Endothelial cell of umbilical vein (primary cell): ENCODE results near the gene GOLGA8S. TPM values are rescaled to one million over a fixed set of nuclear protein-coding genes. Genes with fewer than 3 reads are reported as not detected.

ENCODE experiments used
- BruUV-seq: library from RNA; stranded (reverse); fragments of 400-500 nt; replicated peaks from 2 replicates; lab custom pipeline; 2021; lab: Mats Ljungman, UMichigan
- CTCF ChIA-PET: fragments of 300-600, 350-600 bp; sonication (Branson Sonifier 250); formaldehyde crosslinking; loops from one replicate; lab custom pipeline; 2021; ENCODE audit warnings: antibody characterized with exemption, inconsistent platforms; lab: Charles Lee
- POLR2A ChIA-PET: fragments of 300-600, 350-600 bp; sonication (Branson Sonifier 250); formaldehyde crosslinking; loops from one replicate; lab custom pipeline; 2021; ENCODE audit warnings: antibody characterized with exemption, inconsistent platforms; lab: Charles Lee
- DNase-seq: peaks from one replicate; pipeline ENCODE4 v3.0.0-alpha.2; 2011; ENCODE audit warnings: low read depth, low spot score
- FAIRE-seq: peaks from 2 replicates; lab custom pipeline; 2011; peaks lifted over from hg19 to GRCh38; lab: Jason Lieb, UNC
- H2AFZ ChIP-seq: 2 replicates; pipeline ENCODE4 v1.6.0; 2012; ENCODE audit warnings: low read depth, low read length, control low read depth, inconsistent platforms
- H3K27ac ChIP-seq: 2 replicates; pipeline ENCODE4 v1.5.1; 2011; ENCODE audit warnings: low read depth, mild to moderate bottlenecking, control low read depth, low read length, moderate library complexity; ENCODE audit not compliant: insufficient read depth
- H3K27me3 ChIP-seq, 2 experiments: 2 replicates each; pipeline versions ENCODE4 v1.6.0 to v1.6.1; 2011; ENCODE audit warnings: low read length in 2 of 2, mixed read lengths in 1 of 2; ENCODE audit not compliant: control insufficient read depth in 2 of 2, insufficient read depth in 2 of 2
- H3K36me3 ChIP-seq, 2 experiments: 2 replicates in 1 of 2; 3 replicates in 1 of 2; pipeline ENCODE4 v1.5.1; 2011; ENCODE audit warnings: low read length in 2 of 2, mild to moderate bottlenecking in 1 of 2, moderate library complexity in 1 of 2; ENCODE audit not compliant: control insufficient read depth in 2 of 2, insufficient read depth in 2 of 2; ENCODE audit errors: extremely low read depth in 1 of 2
- H3K4me1 ChIP-seq: 3 replicates; pipeline ENCODE4 v1.5.1; 2011; ENCODE audit warnings: mild to moderate bottlenecking, low read length; ENCODE audit not compliant: control insufficient read depth, insufficient read depth; ENCODE audit errors: extremely low read depth
- H3K4me2 ChIP-seq: 2 replicates; pipeline ENCODE4 v1.6.1; 2011; ENCODE audit warnings: low read length, control low read depth, mixed read lengths; ENCODE audit not compliant: insufficient read depth
- H3K4me3 ChIP-seq, 3 experiments: fragments of 200-600 bp in 1 of 3; sonication (generic), shearing (Covaris generic) in 1 of 3; replicated peaks in 1 of 3; 2 replicates each; pipeline ENCODE4 v1.5.1; 2011 to 2016; ENCODE audit warnings: control low read depth in 3 of 3, low read length in 3 of 3, mild to moderate bottlenecking in 2 of 3, inconsistent platforms in 1 of 3, low read depth in 1 of 3, moderate library complexity in 1 of 3; ENCODE audit not compliant: insufficient read depth in 1 of 3
- H3K79me2 ChIP-seq: 2 replicates; pipeline ENCODE4 v1.6.0; 2012; ENCODE audit warnings: low read length, inconsistent platforms; ENCODE audit not compliant: control insufficient read depth, insufficient read depth
- H3K9ac ChIP-seq: replicated peaks from 2 replicates; pipeline ENCODE3; 2011; ENCODE audit warnings: low read length, control low read depth; ENCODE audit not compliant: insufficient read depth; ENCODE audit errors: extremely low read depth
- H3K9me1 ChIP-seq: replicated peaks from 3 replicates; pipeline ENCODE4 v1.6.0; 2011; ENCODE audit warnings: mild to moderate bottlenecking, low read length; ENCODE audit not compliant: control insufficient read depth, insufficient read depth; ENCODE audit errors: extremely low read depth
- H3K9me3 ChIP-seq: replicated peaks from 2 replicates; pipeline ENCODE4 v1.5.1; 2012; ENCODE audit warnings: low read length, inconsistent platforms; ENCODE audit not compliant: control insufficient read depth, insufficient read depth
- H4K20me1 ChIP-seq: replicated peaks from 2 replicates; pipeline ENCODE3; 2011; ENCODE audit warnings: mild to moderate bottlenecking, low read length; ENCODE audit not compliant: control insufficient read depth, insufficient read depth; ENCODE audit errors: extremely low read depth
- CTCF ChIP-seq, 2 donors: IDR thresholded peaks; 1 replicate in 1 of 2; 2 replicates in 1 of 2; pipeline ENCODE4 v1.5.1; 2011; ENCODE audit warnings: low read length in 2 of 2, mild to moderate bottlenecking in 2 of 2, moderate library complexity in 2 of 2, control low read depth in 1 of 2, inconsistent platforms in 1 of 2, low read depth in 1 of 2; ENCODE audit not compliant: insufficient read depth in 1 of 2; ENCODE audit errors: extremely low read depth in 1 of 2
- EZH2 ChIP-seq: IDR thresholded peaks from 2 replicates; pipeline ENCODE4 v1.6.1; 2012; ENCODE audit warnings: borderline replicate concordance, low read depth, mild to moderate bottlenecking, moderate library complexity, low read length, inconsistent platforms; ENCODE audit not compliant: severe bottlenecking
- FOS ChIP-seq: IDR thresholded peaks from 2 replicates; pipeline ENCODE4 v1.6.1; 2011; ENCODE audit warnings: mild to moderate bottlenecking, low read length, moderate library complexity, borderline replicate concordance; ENCODE audit not compliant: insufficient read depth
- GATA2 ChIP-seq: IDR thresholded peaks from 2 replicates; pipeline ENCODE4 v1.7.0; 2011; ENCODE audit warnings: low read depth, mild to moderate bottlenecking, moderate library complexity, mixed read lengths, low read length; ENCODE audit not compliant: insufficient read length, insufficient read depth
- JUN ChIP-seq: IDR thresholded peaks from 2 replicates; pipeline ENCODE4 v1.6.1; 2011; ENCODE audit warnings: borderline replicate concordance, low read depth; ENCODE audit not compliant: insufficient read length, insufficient read depth
- MAX ChIP-seq: IDR thresholded peaks from 2 replicates; pipeline ENCODE4 v1.6.1; 2011; ENCODE audit not compliant: insufficient read depth, insufficient read length
- MYC ChIP-seq: IDR thresholded peaks from one replicate; pipeline ENCODE4 v1.6.1; 2011; ENCODE audit warnings: mild to moderate bottlenecking, low read depth, low read length
- POLR2A ChIP-seq: IDR thresholded peaks from 2 replicates; pipeline ENCODE4 v1.6.1; 2012; ENCODE audit warnings: low read depth, mild to moderate bottlenecking, control low read depth, low read length
- POLR2AphosphoS5 ChIP-seq: IDR thresholded peaks from 2 replicates; pipeline ENCODE4 v1.6.1; 2012; ENCODE audit warnings: low read depth, mild to moderate bottlenecking, control low read depth, low read length, moderate library complexity; ENCODE audit not compliant: insufficient read depth
- dilution Hi-C: fragments of 300-500 bp; cut with MboI; formaldehyde crosslinking; loops from one replicate; pipeline ENCODE4 v1.15.0; 2019; ENCODE audit warnings: low sequenced_read_pairs; ENCODE audit not compliant: extremely low pct_ligation_motif_present
- intact Hi-C: fragments of 100-400 bp; cut with micrococcal nuclease; formaldehyde crosslinking; loops from one replicate; pipeline ENCODE4 v1.10.0; 2022
- polyA plus RNA-seq, 4 experiments: library from polyadenylated mRNA; depleted of rRNA in 3 of 4; stranded (reverse) in 3 of 4; unstranded in 1 of 4; fragments of >200 nt; gene quantifications; 2 replicates each; pipeline versions ENCODE4 v1.2.1 to v1.2.3, GENCODE V29; 2011 to 2012; ENCODE audit warnings: missing spikeins in 1 of 4
- total RNA-seq: library from RNA; stranded (reverse); gene quantifications from 2 replicates; pipeline ENCODE4 v1.2.3, GENCODE V29; 2021

GOLGA8S gene
- total and polyA plus RNA-seq, 2 donors (not counting 3 experiments of a cell fraction or from before 2014, with no cell fraction given): 0.04 to 0.55 TPM

- no peak for TF ChIP-seq EZH2
- no peak for TF ChIP-seq MYC
- no peak for TF ChIP-seq POLR2A
- TF ChIP-seq MAX: no peak
- no peak for TF ChIP-seq GATA2
- no peak for TF ChIP-seq POLR2AphosphoS5
- TF ChIP-seq JUN: no peak
- TF ChIP-seq FOS: no peak
- no peak for TF ChIP-seq CTCF (IDR thresholded peaks at IDR 0.05; ENCODE audit: extremely low read depth in 1 of 2, insufficient read depth in 1 of 2, low read depth in 1 of 2, low read length in 2 of 2)
- Histone ChIP-seq H3K27me3 (no peaks in the 10 kb centered on the region), H3K36me3 (no peaks in the 10 kb centered on the region), H3K9me1 (no peaks in the 10 kb centered on the region), H3K4me2 (no peak overlapping the region), H4K20me1 (no peaks in the 10 kb centered on the region), H2AFZ (no peak overlapping the region), H3K27ac (no peak overlapping the region), H3K9ac (no peak overlapping the region), H3K4me3 (no peak overlapping the region), H3K79me2 (no peaks in the 10 kb centered on the region), H3K4me1 (no peaks in the 10 kb centered on the region), H3K9me3 (no peaks in the 10 kb centered on the region)
- no TSS peak for BruUV-seq
- DNase-seq (no peak), FAIRE-seq (no peak)
- CTCF ChIA-PET: no interaction called here
- intact Hi-C loops (no loop called here), dilution Hi-C loops (no loop called here)
- POLR2A ChIA-PET: no interaction called here
Observed at GRCh38 chr15:23401627-23402026, 47.1 kb downstream of the GOLGA8S start.
